Caco-2 (cell line): ENCODE results near the gene PIH1D1. TPM values are rescaled to one million over a fixed set of nuclear protein-coding genes. Genes with fewer than 3 reads are reported as not detected.

Experiments
- BruUV-seq: library from RNA; stranded (reverse); fragments of 400-500 nt; replicated peaks from 2 replicates; lab custom pipeline; 2021; lab: Mats Ljungman, UMichigan
- CTCF ChIA-PET: fragments of 300-600 bp; sonication (Branson Sonifier 250); formaldehyde crosslinking; loops from one replicate; lab custom pipeline; 2022; ENCODE audit warnings: antibody characterized with exemption; lab: Charles Lee
- POLR2A ChIA-PET: fragments of 300-600 bp; sonication (Branson Sonifier 250); formaldehyde crosslinking; loops from one replicate; lab custom pipeline; 2022; ENCODE audit warnings: antibody characterized with exemption; lab: Charles Lee
- DNase-seq, 2 experiments: peaks; one replicate each; pipeline versions ENCODE4 v3.0.0 to v3.0.0-alpha.2; 2020 to 2022
- H3K27me3 ChIP-seq: replicated peaks from 2 replicates; pipeline ENCODE4 v1.6.0; 2011; ENCODE audit warnings: low read length; ENCODE audit not compliant: control insufficient read depth, insufficient read depth
- H3K36me3 ChIP-seq: 2 replicates; pipeline ENCODE4 v1.5.1; 2011; ENCODE audit warnings: low read length; ENCODE audit not compliant: control insufficient read depth, insufficient read depth
- H3K4me1 ChIP-seq: fragments of 250-450 bp; sonication (Bioruptor Pico); 2 replicates; pipeline ENCODE4 v1.5.1; 2020; ENCODE audit warnings: mild to moderate bottlenecking
- H3K4me3 ChIP-seq: 2 replicates; pipeline ENCODE4 v1.5.1; 2011; ENCODE audit warnings: low read depth, mild to moderate bottlenecking, control low read depth, low read length
- H3K9me3 ChIP-seq: fragments of 250-450 bp; sonication (Bioruptor Pico); 2 replicates; pipeline ENCODE4 v1.5.1; 2020; ENCODE audit warnings: mild to moderate bottlenecking, moderate library complexity
- H3K27ac Mint-ChIP-seq: one replicate; pipeline ENCODE4 v1.8.0; 2022; ENCODE audit warnings: mixed read lengths; ENCODE audit not compliant: unreplicated experiment
- H3K27me3 Mint-ChIP-seq: one replicate; pipeline ENCODE4 v1.8.0; 2022; ENCODE audit warnings: mixed read lengths; ENCODE audit not compliant: insufficient read depth, unreplicated experiment
- H3K36me3 Mint-ChIP-seq: one replicate; pipeline ENCODE4 v1.8.0; 2022; ENCODE audit warnings: mild to moderate bottlenecking, mixed read lengths; ENCODE audit not compliant: insufficient read depth, unreplicated experiment
- H3K4me1 Mint-ChIP-seq: one replicate; pipeline ENCODE4 v1.8.0; 2022; ENCODE audit warnings: low read depth, mixed read lengths; ENCODE audit not compliant: unreplicated experiment
- H3K4me3 Mint-ChIP-seq: one replicate; pipeline ENCODE4 v1.8.0; 2022; ENCODE audit warnings: mild to moderate bottlenecking, moderate library complexity, mixed read lengths; ENCODE audit not compliant: unreplicated experiment
- H3K9me3 Mint-ChIP-seq: one replicate; pipeline ENCODE4 v1.8.0; 2022; ENCODE audit warnings: mixed read lengths; ENCODE audit not compliant: unreplicated experiment
- CTCF ChIP-seq, 2 experiments: fragments of 200-600 bp in 1 of 2; IDR thresholded peaks; 1 replicate in 1 of 2; 2 replicates in 1 of 2; pipeline versions ENCODE4 v1.5.1 to v1.8.0; 2011 to 2022; ENCODE audit warnings: antibody characterized with exemption in 1 of 2, control low read depth in 1 of 2, inconsistent platforms in 1 of 2, low read depth in 1 of 2, low read length in 1 of 2, mild to moderate bottlenecking in 1 of 2, moderate library complexity in 1 of 2; ENCODE audit not compliant: insufficient read depth in 1 of 2, severe bottlenecking in 1 of 2, unreplicated experiment in 1 of 2
- intact Hi-C: fragments of 100-400 bp; cut with micrococcal nuclease; formaldehyde crosslinking; loops from one replicate; pipeline ENCODE4 v1.10.0; 2022; ENCODE audit not compliant: unreplicated experiment
- total RNA-seq: library from RNA; stranded (reverse); gene quantifications from 2 replicates; pipeline ENCODE4 v1.2.3, GENCODE V29; 2022

The PIH1D1 gene
- total RNA-seq, 1 experiment from 2014 or later = 150 TPM

DNA sequence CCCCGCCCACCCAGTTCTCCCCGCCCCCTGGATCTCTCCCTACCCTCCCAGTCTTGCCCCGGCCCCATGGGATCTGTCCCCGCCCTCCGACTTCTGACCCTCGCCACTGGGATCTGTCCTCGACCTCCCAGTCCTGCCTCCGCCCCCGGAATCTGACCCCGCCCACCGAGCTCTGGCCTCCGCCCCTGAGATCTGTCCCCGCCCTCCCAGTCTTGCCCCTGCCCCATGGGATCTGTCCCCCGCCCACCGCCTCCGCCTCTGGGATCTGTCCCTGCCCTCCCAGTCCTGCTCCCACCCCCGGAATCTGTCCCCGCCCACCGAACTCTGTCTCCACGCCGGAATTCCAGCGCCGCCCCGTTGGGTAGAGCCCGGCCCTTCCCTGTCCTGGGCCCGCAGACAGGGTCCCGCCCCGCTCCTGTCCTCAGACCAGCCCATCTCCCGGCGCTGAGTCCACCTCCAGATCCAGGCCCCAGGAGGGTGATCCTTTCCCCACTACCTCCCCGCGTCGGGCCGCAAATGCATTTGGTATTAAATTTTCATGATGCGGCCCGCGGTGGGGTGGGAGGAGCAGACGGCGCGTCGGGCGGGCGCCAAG is 8.7 kb downstream of the PIH1D1 start:
- Mint-ChIP-seq H3K27me3 (peaks cover 35% of the 10 kb centered on the region), H3K9me3 (peaks cover 8% of the 10 kb centered on the region), H3K4me1 (peaks cover 23% of the 10 kb centered on the region), H3K27ac (peak overlapping the region; percentile 46), H3K36me3 (peaks cover 19% of the 10 kb centered on the region), H3K4me3 (peak overlapping the region; percentile 79)
- peaks cover 6% of the 10 kb centered on the region for H3K27me3 ChIP-seq
- BruUV-seq = no TSS peak
- peak overlapping the region; percentile 65 for H3K4me3 ChIP-seq
- intact Hi-C loops = loop anchor here (1.0 kb wide), 4 partner anchors 8 to 217 kb away; partner anchors contain the start of genes DKKL1 and PIH1D1
- no peaks in the 10 kb centered on the region for H3K9me3 ChIP-seq
- POLR2A ChIA-PET = interaction anchor here (0.5 to 1.0 kb wide), 3 partner anchors 9 to 72 kb away, joined by 3 to 8 read pairs (median 6); partner anchors contain the start of gene ALDH16A1
- TF ChIP-seq CTCF (IDR thresholded peaks at IDR 0.05; ENCODE audit: insufficient read depth in 1 of 2, low read depth in 1 of 2, low read length in 1 of 2, severe bottlenecking in 1 of 2, unreplicated experiment in 1 of 2) = no peak
- 0 out of 2 replicates have a peak, but pooled peaks cover 3% of the 10 kb centered on the region for H3K4me1 ChIP-seq
- peak; percentile 98 to 99 for DNase-seq
- no peaks in the 10 kb centered on the region for H3K36me3 ChIP-seq
- CTCF ChIA-PET = interaction anchor here (0.5 to 1.3 kb wide), 14 partner anchors 9 to 450 kb away, joined by 3 to 8 read pairs (median 4); partner anchors contain the start of genes GFY, GYS1, KASH5 and PIH1D1

DNA sequence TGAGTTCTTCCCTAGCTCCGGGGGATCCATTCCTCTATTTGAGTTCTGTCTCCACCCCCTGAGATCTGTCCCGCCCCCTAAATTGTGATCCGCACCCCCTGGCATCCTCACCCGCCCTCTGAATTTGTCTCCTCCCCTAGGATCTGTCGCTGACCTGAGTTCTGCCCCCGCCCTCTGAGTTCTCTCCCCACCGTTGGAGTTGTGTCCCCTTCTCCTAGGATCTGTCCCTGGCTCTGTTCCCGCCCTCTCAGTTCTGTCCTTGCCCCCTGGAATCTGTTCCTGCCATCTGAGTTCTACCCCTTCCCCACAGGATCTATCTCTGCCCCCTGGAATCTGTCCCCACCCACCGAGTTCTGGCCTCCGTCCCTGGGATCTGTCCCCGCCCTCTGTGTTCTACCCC is 9.3 kb downstream of the PIH1D1 start:
- Mint-ChIP-seq H3K27me3 (peaks cover 41% of the 10 kb centered on the region), H3K4me3 (peak overlapping the region; percentile 79), H3K27ac (peak overlapping the region; percentile 46), H3K9me3 (peaks cover 8% of the 10 kb centered on the region), H3K4me1 (peaks cover 23% of the 10 kb centered on the region), H3K36me3 (peaks cover 19% of the 10 kb centered on the region)
- intact Hi-C loops = no loop called here
- H3K4me3 ChIP-seq = peak overlapping the region; percentile 65
- H3K36me3 ChIP-seq = no peaks in the 10 kb centered on the region
- no peak for TF ChIP-seq CTCF (IDR thresholded peaks at IDR 0.05; ENCODE audit: insufficient read depth in 1 of 2, low read depth in 1 of 2, low read length in 1 of 2, severe bottlenecking in 1 of 2, unreplicated experiment in 1 of 2)
- 0 out of 2 replicates have a peak, but pooled peaks cover 3% of the 10 kb centered on the region for H3K4me1 ChIP-seq
- DNase-seq = no peak
- peaks cover 6% of the 10 kb centered on the region for H3K27me3 ChIP-seq
- H3K9me3 ChIP-seq = no peaks in the 10 kb centered on the region
- no TSS peak for BruUV-seq
- POLR2A ChIA-PET = interaction anchor here (0.5 to 1.0 kb wide), 3 partner anchors 10 to 72 kb away, joined by 3 to 8 read pairs (median 6); partner anchors contain the start of gene ALDH16A1
- CTCF ChIA-PET = interaction anchor here (0.5 to 1.3 kb wide), 15 partner anchors 9 to 449 kb away, joined by 3 to 8 read pairs (median 5); partner anchors contain the start of genes GFY, GYS1, KASH5 and PIH1D1

- ChIA-PET CTCF (interaction anchor here (0.6 to 0.9 kb wide), 2 partner anchors 17 to 28 kb away, joined by 6 read pairs; partner anchors contain the start of gene GFY), POLR2A (no interaction called here)
- Mint-ChIP-seq H3K27ac (peak overlapping the region; percentile 46), H3K9me3 (peaks cover 8% of the 10 kb centered on the region), H3K27me3 (peaks cover 43% of the 10 kb centered on the region), H3K4me3 (peak overlapping the region; percentile 79), H3K4me1 (peaks cover 23% of the 10 kb centered on the region), H3K36me3 (peaks cover 19% of the 10 kb centered on the region)
- Histone ChIP-seq H3K27me3 (peaks cover 6% of the 10 kb centered on the region), H3K4me3 (peak overlapping the region; percentile 65), H3K9me3 (no peaks in the 10 kb centered on the region), H3K36me3 (no peaks in the 10 kb centered on the region), H3K4me1 (0 out of 2 replicates have a peak, but pooled peaks cover 3% of the 10 kb centered on the region)
- DNase-seq = no peak
- intact Hi-C loops = no loop called here
- BruUV-seq = no TSS peak
- no peak for TF ChIP-seq CTCF (IDR thresholded peaks at IDR 0.05; ENCODE audit: insufficient read depth in 1 of 2, low read depth in 1 of 2, low read length in 1 of 2, severe bottlenecking in 1 of 2, unreplicated experiment in 1 of 2)
These were observed 9.7 kb downstream of the PIH1D1 start for GRCh38 chr19:49441960-49442350.
